Measurements from ENCODE around the gene ZNF385A.

The ZNF385A gene

DNA sequence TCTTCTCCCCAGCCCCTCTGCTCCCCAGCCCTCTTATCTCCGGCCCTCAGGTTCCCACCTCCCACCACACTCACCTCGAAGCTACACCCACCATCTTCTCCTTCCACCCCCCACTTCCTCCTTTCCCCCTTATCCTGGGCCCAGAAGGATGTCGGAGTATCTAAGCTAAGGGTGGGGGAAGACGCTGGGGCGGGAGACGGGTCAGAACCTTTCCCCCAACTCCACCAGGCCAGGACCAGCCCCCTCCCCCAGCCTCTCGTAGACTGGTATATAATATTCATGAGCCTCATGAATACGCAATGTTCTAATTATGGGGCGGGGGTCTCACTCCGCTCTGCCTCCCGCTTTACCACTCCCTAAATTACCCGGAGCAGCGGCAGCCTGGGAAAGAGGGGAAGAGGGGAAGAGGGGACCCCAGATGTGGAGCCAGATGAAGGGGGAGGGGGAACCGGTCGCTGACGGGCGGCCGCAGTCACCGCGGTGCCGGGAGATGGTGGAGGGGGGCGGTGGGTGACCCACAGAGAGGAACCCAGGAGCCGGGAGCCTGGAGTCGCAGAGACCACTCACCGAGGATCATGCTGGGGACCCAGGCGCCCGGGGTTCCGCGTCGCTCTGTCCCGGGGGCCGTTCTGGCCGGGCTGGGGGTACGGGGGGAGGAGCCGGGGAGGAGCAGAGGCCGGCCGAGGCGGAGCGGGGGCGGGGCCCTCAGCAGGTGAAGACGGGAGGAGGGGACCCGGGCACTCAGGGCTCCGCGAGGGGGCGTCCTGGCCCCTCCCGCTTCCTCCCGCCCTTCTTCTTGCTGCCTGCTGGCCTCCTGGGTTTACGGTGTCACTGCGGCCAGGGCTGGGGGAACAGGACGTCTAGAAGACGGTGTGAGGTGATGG lies 6.4 kb upstream of the ZNF385A start:
- peak; percentile 22 for DNase-seq

DNA sequence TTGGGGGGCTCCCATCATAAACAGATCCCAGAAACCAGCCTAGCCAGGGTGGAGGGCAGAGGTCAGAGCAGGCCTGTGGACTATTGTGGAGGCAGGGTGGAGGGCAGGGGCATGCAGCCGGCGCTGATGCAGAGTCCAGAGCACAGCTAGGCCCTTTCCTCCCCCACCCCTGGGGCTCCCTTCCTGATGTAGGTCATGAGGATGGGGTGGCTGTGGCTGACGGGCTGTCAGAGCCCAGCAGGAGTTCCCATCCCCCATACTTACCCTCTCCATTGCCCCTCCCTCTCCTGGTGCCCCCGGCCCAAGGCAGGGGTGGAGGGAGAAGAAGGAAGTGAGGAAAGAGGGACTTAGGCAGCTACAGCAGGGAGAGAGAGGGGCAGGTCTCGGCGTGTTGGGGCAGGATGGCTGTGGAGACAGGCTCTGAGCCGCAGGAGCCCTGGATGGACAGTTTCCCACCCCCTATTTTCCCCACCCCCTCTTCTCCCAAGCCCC lies 5.7 kb upstream of the ZNF385A start:
- no peak for DNase-seq

DNA sequence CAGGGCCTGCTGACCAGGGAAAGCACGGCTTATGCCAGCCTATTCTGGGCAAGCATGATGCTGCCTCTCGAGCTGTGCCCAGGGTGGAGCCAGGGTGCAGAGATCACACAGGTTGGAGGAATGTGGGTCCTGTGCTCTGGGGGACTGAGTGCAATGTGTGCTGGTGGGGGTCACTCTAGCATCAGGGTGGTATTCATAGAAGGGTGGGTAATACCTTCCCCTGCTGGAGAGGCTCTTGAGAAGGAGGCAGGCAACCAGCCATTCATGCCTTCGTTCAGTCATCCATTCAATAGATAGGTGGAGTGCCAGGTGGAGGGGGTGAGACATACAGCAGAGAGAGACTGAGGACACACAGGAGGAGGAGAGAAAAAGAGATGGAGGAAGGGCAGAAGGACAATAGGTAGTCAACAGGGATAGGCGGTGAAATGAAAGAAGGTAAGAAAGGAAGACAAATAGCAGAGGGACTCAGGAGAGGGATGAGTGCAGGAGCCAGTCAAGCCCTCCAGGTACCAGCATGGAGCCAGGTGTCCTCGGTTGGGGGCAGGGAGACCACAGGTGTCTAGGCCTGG lies 5.2 kb upstream of the ZNF385A start:
- DNase-seq = no peak

DNA sequence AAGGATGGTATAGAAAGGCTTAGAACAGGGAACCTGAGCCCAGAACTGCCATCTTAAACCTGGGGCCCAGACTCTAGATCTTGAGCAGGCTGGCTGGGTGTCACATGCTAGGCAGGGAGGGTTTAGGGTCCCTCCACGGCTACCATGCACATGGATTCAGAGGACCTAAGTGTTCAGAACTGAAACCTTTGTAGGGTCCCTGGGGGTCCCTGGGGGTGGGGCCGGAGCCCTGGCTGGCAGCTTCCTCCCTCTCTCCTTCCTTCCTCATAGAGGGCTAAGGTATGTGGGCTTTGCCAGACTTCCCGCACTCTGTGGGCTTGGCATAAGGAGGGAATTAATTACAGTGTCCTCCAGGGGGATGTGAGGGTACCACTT lies 4.6 kb upstream of the ZNF385A start:
- no peak for DNase-seq

DNA sequence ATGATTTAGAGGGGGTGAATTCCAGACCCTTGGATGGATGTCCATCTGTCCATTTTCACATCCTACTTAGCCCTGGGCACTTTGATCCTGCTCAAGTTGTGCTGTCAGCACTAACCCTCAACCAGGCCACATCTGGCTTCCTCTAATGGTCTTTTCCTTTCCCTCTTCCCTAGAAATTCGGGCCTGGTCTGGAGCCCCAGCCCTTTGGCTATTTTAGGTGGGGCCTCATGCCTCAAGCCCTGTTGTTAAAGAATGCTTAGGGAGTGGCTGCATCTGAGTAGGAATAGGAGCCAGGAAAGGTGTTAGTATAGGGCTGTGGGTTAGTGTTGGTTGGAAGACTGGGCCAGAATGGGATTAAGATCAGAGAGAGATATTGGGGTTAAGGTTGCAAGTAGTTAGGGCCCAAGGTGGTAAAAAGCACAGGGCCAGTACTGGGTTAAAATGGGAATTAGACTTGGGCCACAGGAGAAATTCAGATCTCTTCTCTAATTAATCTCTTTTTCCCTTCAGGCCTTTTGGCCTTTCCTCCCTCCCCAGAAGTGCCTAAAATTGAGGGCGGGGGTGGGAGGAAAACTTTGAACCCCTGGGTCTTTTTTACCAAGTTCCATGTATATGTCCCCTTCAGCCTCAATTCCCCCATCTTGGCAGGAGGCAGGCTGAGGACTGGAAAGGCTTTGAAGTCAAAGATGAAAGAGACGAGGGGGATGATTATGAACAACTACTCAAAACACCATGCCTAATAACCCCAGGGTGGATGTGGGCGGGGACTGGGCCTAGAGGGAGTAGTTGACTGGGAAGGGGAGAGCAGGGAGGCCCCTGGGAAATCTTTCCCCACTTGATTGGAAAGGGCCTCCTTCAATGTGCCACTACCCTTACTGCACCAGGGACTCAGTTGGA lies 4.0 kb upstream of the ZNF385A start:
- DNase-seq = no peak

DNA sequence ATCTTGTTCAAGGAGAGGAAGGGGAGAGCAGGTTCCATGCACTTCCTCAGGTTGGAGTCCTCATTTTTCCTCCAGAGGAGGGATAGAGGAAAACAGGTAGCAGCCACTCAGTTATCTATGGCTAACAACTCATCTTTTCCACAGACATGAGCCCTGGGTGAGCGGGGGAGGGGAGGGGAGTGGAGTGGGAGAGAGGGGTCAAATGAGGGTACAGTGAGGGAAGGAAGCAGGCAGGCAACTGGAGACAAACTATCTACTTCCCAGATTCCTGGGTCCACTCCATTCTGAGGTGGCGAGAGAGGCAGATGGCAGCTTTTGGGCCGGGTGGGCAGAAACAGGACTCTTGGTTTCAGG lies 2.6 kb upstream of the ZNF385A start:
- DNase-seq = no peak

DNA sequence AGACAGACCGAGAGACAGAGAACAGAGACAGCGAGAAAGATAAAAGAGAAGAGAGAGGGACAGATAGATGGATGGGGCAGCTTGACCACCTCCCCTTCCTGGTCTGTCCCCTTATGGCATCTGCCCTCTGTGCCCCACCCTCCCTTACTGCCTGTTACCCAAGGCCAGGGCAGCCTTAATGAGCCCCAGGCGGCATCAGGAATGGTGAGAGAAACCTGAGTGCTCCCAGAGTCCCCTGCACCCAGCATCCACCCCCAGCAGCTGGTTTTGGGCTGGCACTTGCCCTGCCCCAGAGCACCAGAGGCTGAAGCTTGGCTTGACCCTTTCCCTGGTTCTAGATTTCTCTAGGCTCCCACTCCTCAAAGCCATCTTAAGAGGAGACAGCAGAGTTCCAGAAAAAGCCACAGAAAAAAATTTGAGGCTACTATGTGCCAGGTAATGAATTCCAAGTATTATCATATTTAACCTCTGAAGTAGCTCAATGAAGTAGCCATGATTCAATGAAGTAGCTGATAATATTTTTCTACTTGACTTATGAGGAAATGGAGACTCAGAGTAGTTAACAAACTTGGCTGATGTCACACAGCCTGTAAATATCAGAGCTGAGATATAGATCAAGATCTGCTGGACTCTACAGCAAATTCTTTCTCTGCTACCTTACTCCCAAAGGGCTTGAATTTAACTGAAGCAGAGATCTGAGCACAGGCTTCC lies 2.0 kb upstream of the ZNF385A start:
- no peak for DNase-seq

DNA sequence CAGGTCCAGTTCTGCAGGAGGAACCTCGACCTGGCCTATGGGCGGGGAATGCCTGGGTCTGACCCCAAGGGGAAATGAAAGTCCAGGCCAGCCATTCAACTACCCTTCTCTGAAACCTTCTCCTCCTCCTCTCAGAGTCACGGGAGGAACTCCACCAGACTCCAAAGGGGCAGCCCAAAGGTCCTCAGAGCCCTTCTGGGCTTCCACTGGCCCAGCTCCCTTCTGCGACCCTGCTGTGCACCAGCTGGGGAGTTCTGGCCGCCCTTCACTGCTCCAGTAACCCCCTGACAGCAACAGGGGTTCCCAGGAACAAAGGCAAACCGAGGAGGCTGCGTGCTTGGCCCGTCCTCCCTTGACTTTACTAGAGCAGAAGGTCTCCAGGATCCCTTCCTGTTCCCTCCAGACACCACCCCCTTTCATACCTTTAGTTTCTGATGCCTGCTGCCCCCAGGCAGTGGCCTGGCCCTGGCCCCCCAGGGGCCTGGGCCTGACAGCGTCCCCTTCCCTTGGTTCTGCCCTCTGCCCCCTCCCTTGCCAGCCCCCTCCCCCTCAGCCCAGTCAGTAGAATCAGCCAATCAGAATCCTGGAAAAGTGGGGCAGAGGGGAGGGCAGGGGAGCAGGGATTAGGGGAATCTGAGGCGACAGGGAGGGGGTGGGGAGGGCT lies 850 bp upstream of the ZNF385A start:
- no peak for DNase-seq

DNA sequence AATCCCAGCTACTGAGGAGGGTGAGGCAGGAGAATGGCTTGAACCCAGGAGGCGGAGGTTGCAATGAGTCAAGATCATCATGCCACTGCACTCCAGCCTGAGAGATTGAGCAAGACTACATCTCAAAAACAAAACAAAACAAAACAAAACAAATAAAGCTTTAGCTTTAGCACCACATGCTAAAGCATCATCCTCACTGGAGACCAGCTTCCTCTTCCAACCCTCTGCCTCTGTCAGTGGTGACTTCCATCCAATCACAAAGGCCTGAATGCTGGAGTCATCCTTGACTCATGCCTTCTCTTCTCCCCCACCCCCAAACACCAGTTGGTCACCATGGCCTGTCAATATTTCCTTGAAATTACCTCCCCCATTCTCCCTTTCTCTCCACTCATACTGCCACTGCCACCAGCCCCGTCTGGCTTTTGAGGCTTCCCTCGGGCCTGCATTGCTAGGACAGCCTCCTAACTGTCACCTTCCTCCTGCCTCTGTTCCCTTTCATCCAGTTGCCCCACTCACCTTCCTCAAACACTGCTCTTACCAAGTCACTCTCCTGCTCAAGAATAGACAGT lies 1.4 kb downstream of the ZNF385A start:
- DNase-seq = no peak

DNA sequence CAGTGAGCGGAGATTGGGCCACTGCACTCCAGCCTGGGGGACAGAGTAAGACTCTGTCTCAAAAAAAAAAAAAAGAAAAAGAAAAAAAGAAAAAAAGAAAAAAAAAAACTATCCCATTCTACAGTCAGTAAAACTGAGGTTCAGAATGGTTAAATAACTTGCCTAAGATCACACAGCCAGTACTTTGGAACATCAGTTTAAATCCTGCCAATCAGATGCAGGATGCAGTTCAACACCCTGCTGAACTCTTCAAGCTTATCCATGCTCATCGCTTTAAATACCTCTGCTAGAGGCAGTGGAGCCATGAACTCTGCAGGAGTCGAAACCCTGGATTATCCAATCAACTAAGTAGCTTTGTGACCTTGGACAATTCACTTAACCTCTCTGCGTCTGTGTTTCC lies 3.4 kb downstream of the ZNF385A start:
- no peak for DNase-seq

DNA sequence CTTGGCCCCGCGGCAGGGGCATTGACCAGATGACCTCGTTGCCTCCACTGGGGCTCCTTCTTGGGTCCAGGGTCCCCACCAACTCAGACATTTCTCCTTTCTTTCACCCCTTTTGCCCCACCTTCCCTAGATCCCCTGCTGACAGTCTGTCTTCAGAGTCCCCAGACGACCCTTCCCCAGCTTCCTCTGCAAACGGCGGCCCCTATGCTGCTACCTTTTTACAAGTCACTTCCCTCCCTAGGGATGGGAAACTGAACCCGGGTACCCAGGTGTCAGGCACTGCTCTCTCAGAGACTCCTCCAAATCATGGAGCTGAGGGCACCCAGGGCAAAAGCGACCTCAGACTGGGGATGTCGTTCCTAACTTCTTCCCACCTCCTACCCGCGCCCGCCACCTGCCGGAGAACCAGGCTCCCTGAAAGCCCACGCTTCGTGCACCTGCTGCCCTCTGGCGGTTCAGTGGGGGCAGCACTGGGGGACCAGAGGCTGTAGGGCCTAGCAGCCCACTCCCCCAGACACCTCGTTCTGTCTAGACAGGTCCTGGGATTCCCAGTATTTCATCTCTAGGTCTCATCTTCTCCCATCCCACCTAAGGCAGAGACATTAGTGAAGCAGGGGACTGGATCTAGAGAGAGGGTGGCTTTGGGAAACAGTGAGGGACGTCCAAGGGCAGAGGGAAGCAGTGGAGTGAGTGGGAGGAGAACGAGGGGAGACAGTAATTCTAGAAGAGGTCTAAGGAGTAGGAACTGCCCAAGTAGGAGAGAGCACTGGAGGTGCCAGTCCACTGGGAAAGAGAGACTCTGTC lies 4.9 kb downstream of the ZNF385A start:
- DNase-seq = peak; percentile 86

DNA sequence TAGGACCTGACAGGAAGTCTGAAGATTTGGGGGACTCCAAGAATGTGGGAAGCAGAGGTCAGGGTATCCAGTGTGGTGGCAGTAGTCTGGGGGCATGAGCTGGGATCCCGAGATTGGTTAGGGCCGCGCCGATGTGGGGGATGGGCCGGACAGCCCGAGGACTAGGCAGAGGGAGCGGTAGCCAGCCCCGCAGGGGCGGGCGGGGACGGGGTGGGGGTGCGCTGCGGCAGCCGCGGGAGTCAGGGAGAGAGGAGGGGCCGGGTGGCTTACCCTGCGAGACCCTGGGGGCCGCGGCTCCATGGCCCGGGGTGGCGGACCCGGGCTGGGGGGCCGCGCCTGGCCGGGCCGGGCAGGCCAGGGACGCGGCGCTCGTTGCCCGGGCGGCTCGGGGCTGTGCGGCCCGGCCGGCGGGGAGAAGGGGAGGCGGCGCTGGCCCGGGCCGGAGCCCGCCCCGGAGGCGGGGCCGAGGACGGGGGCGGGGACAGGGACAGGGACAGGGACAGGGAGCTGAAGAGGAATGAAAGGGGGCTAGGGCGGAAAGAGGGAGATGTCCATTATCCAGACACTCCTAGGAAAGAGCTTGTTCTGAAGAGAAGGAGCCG lies 5.6 kb downstream of the ZNF385A start:
- DNase-seq = peak; percentile 60

DNA sequence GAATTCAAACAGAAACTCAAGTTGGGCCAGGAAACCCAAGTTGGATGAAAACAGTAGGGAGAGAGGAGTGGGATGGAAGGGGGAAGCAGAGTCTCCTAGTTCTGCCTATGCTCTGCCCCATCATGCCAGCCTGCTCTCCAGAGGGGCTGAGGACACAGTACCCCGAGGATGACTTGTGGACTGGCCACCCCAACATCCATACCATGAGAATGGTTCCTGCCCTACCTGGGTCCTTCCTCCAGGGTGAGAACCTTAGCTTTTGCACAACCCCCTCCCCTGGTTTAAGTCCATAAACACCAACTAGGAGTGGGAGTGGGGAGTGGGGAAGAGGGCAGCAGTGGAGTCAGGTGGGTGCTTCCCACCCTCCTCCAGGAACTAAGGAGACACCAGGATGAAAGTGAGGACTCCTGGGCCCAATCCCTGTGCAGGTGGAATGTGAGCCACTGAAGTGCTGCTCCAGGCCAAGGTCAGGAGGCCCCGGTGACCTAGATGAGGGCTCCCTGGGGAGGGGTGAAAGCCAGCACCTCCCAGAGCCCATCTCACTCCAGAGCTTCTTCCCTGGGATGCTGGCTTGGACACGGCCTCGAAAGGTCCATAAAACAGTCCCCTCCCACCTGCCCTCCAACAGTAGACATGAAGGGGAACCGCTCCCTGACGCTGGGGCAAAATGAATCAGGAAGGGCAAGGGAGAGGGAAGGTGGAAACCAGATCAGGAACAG lies 6.6 kb downstream of the ZNF385A start:
- DNase-seq = no peak

DNA sequence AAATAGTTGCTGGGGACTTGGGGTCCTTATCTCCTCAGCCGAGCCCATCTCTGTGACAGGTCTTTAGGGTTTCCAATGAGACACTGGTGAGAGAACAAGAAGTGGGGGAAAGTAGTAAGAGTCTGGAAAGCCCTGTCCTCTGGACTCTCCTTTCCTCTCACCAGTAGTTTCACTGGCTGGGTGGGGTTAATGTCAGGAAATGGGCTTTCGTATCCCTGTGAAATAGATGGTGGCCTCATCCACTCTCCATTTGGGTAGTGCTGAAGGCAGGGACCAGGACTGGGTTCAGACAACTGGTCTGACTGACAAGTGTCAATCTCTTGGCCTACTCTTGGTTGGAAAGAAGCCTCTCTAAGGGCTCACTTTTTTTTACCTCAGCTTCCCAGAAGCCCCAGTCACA lies 7.5 kb downstream of the ZNF385A start:
- no peak for DNase-seq

DNA sequence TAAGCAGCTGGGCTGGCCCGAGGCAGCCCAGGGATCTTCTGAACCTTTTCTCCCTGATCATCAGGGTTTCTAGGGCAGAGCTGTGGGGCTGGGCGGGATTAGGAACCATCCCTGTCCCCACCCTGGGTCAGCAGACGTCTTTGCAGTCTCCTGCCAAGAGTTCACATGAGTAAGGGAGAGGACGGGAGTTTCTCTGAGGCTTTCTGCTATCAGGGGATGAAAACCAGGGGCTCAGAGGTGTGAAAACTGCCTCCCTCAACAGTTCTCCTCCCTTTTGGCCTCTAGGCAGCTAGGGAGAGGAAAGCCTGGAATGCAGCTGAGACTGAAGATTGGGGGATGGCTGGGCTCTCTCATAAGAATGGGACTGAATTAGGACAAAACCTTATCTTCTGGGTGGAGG lies 7.9 kb downstream of the ZNF385A start:
- no peak for DNase-seq

DNA sequence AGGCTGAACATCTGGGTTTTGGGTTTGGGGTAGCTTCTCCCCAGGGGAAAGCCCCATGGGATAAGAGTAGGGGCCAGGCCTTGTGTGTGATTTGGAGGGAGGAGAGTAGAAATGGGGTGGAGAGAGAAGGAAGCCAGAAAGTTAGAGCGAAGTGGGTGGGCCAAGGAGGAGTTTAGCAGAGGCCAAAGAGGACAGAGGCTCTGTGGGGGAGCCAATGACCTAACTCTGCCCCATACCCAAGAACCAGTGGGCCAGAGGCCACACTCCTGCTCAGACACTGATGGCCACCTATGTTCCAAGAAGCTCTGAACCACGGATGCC lies 9.3 kb downstream of the ZNF385A start:
- DNase-seq = no peak

DNA sequence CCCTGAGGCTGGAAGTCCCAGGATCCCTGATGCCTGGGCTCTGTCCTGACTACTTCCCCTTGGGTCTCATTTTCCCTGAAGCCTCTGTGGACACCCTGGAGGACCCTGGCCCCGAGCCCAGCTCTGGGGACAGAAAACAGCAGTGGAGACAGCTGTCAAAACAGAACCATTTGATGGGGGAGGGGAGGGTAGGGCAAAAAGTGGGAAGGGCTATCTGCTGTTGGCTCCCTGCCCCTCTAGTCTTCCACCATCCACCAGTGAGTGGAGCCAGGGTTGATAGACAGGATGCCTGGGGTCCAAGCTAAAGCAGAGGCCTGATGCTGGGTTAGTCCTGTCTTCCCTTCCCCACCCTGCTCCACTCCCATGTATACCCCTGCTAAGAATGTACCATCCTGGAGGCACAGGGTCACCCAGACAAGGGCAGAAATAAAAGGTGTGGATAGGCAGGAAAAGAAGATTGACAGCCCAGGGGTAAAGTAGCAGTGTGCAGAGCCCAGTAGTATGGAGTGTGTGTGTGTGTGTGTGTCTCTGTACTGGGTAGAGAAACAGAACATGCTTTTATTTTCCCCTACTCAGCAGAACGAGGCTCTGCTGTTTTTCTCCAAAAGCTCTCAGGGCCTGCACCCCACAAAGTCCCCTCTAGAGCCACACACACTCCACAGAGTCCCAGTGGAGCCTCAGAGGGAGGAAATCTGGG lies 9.8 kb downstream of the ZNF385A start:
- peak; percentile 91 for DNase-seq

DNA sequence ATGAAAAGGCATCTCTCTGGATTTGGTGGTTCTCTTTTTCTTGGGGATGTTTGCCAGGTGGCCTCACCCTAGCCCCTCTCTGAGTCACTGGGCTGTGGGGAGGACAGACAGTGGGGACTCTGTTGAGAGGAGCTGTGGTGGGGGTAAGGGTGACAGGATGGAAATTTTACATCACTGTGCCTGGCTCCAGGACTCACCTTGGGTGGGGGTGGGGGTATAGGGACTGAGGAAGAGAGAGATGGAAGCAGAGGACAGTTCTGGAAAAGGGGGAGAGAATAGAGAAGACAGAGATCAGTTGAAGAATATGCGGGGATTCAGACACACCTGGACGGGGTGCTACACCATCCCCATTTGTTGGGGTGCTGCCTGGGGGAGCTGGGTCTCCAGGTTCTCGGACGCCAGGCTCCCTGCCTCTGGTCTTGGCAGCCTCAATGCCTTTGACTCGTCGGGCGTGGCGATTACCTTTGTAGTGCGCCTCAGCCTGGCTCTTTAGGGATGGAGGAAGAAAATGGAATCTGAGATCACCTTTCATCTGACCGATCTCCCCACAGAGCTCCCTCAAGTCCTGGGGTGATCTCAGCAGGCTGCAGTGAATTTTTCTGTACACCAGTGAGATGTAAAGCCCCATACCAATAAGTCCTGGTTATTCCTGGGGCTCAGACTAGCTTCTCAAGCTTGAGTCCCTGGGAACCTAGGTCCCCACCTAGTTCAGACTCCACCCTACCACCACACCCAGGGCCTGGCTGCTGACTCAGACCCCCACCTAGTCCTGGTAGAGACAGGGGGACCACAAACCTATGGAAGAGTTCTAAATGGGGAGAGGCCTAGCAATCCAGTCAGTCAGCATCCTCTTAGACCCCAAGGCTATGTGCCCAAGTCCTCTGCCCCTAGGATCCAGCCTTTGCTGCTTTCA lies 10.6 kb downstream of the ZNF385A start:
- no peak for DNase-seq
